Measurements from ENCODE around the gene BRD8.
"Not testable (repeated sequence)": the region's sequence is repeated elsewhere in the genome, so short reads cannot be mapped to it uniquely, and the experiment has no call there.

BRD8 gene

GRCh38 chr5:138160706-138161105 is 17.7 kb downstream of the BRD8 start:
- no peak for DNase-seq

DNA sequence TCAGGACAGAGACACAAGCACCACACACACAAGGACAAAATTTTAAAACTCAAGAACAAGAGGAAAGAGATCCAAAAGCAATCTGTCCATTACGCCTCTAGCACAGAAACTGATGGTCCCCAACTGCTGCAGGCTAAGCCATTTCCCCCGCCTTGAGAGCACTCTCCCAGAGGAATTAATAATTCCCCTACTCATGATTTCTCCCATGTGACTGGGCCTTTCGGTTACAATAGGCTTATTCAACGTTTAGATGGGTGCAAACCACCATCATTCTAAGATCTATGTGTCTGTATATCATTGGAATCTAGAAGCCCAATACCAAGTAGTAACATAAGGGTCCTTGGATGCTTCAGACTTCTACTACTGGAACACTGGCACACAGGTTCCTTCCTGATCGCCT is 18.8 kb downstream of the BRD8 start:
- DNase-seq = no peak

DNA sequence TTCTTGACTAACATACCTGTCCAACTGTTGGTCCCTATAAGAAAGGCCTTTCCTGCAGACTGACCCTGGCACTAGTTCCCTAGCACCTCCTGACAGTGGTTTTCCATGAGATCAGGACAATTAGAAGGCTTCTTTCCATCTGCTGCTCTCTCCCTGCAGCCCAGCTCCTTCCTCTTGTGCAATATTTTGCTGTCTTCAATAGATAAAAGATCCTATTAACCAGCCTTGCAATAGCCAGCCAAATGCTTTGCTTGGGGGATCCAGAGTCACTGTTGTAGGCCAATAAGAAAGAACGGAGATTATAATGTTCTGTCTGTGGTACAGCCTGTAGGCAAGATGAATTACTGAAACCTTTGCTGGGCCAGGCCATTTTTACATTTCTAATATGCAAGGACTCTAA is 20.8 kb downstream of the BRD8 start:
- DNase-seq = no peak

GRCh38 chr5:138155977-138156376 is 22.5 kb downstream of the BRD8 start:
- DNase-seq = not testable (repeated sequence)

DNA sequence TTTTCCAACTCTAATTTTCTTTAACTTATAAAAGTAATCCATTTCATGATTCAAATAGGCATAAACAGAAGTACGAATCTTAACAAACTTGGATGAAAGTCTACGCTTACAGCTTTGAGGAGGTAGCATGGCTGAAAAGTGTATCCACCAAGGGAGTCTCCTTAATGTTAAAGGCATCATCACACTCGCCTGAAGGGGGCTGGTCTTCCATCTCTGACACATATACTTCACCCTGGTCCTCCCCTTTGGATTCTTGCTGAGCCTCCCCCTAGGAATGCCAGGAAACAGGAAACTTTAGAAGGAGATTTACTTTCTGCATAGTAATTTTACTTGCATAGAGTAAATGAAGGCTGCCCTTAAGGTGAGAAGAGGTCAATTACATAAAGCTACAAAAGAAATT is 28.9 kb downstream of the BRD8 start:
- DNase-seq = no peak

DNA sequence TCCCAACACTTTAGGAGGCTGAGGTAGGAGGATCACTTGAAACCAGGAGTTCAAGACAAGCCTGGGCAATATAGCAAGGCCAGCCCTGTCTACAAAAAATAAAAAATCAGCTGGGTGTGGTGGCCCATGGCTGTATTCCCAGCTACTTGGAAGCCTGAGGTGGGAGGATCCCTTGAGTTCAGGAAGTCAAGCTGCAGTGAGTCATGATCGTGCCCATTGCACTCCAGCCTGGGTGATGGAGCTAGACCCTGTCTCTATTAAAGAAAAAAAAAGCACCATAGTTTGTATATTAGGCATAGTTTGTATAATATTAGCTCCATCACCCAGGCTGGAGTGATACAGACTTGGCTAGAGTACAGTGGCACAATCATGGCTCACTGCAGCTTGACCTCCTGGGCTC is 29.6 kb downstream of the BRD8 start:
- DNase-seq = no peak

DNA sequence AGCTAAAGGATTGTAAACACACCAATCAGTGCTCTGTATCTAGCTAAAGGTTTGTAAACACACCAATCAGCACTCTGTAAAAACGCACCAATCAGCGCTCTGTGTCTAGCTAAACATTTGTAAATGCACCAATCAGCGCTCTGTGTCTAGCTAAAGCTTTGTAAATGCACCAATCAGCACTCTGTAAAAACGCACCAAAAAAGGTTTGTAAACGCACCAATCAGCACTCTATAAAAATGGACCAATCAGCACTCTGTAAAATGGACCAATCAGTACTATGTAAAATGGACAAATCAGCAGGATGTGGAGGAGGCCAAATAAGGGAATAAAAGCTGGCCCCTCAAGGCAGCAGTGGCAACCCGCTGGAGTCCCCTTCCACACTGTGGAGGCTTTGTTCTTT is 34.9 kb downstream of the BRD8 start:
- not testable (repeated sequence) for DNase-seq

- no peak for DNase-seq
Observed at GRCh38 chr5:138141734-138142133, 36.7 kb downstream of the BRD8 start.

DNA sequence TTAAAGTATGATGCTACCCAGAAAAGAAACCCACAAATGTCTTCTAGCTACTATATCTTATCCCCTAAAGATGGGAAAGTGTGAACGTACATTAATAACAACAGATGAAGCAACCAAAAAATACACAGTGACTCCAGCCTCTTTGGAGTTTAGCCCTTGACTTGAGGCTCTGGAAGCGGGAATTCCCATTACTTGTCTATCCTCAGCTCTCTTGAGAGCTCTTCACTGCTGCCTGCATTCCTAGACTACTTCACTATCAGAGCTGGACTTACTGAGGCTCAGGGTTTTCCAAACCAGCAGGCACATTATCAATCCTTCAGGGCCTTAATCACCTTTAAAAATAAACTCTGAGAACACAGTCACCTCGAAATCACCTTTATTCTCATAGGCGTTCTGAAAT is 38.2 kb downstream of the BRD8 start:
- DNase-seq = no peak

DNA sequence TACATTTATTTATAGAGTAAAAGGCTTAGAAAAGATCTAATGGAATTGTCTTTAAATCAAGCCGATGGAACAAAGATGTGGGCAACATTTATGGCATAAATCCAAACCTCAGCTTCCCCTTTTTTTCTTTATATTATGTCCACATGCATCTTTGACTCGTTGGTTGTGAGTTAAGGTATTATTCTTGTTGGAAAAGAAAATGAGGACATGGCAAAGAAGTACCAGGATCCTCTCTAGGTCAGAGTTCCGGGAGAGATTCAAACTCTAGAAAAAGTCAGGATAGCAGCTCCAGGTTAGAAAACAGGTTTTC is 38.7 kb downstream of the BRD8 start:
- DNase-seq = no peak

GRCh38 chr5:138138949-138139780 is 39.3 kb downstream of the BRD8 start, which contains the start of gene NME5:
Gene NME5, minus strand, starts transcription at chr5:138139428. Its CDS starts 648 bp downstream, at chr5:138138780.
- DNase-seq = no peak

DNA sequence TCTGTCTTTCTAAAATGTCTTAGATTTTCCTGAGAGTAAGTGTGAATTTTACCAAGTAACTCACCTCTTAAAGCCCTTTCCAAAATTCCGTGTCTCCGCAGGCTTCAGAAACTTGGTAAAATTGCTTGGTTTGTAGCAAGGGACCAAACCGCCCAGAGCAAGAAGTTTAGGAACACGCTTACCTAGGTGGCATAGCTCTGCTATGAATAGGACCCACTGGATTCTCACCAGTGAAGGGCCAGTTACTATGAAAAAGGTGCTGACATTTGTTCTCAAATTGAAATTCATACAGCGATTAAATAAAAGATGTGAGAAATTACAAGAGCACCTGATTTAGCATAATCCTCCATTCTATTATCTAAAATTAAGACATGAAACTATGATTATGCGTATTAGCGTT is 45.9 kb downstream of the BRD8 start:
- DNase-seq = no peak

DNA sequence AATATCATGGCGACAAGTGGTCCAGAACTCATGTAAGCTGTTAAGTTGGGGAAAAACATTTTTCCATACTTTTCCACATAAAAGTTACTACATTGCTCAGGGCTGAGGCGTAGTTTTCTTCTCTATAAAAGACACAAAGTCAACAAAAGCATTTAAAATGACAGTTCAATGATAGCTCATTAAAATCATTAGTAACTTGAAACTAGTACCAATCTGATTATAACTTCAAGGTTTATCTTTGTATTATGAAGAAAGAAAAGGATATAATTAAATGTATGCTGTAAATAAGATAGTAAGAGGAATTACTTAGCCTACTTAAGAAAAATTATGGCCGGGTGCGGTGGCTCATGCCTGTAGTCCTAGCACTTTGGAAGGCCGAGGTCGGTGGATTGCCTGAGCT is 49.1 kb downstream of the BRD8 start:
- DNase-seq = no peak

DNA sequence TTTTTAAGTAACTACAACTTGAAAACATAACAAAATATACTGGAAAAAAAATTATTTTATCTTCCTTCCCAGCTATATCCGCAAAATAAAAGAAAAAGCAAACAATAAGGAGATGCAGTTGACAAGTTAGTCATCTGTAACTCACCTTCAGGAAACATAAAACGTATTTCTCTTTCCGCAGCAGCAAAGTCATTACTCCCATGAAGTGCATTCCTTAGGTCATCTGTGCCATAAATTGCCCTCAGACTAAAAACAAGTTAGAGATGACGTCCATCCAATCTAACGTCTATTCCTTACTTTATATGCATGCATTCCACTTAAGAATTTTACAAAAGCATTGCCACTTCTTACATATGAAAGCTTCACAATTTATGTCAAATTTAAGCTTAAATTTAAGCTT is 50.1 kb downstream of the BRD8 start:
- DNase-seq = no peak

GRCh38 chr5:138115254-138115653 is 63.2 kb downstream of the BRD8 start:
- DNase-seq = no peak

DNA sequence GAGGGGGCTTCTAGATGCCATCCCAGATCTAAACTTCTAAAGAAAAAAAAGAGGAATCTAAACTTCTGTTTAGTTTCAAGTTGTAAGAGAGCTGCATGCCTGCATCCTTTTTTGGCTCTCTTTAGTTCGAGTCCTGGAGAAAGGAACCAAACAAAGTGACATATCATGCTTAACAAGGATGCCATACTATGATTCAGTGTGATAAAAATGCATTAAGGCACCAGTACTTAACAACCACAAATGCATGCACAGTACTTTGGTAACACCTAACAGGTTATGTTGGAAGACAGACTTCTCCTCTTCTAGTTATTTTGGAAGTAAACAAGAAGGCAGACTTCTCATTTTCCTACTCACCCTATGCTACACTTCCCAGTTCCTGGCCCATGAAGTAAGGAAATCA is 66.5 kb downstream of the BRD8 start:
- DNase-seq = no peak

DNA sequence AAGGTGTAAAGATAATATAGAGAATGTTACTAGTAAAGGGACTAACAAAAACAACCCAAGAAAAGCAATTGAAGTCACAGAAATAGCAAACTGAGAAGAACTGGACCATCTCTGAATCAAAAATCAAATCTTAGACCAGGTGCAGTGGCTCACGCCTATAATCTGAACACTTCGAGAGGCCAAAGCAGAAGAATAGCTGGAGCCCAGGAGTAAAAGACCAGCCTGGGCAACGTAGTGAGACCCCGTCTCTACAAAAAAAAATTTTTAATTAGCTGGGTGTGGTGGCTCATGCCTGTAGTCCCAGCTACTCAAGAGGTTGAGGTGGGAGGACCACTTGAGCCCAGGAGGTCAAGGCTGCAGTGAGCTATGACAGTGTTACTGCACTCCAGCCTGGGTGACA is 67.2 kb downstream of the BRD8 start:
- DNase-seq = no peak

GRCh38 chr5:138110266-138110963 is 68.0 kb downstream of the BRD8 start:
- DNase-seq = no peak

DNA sequence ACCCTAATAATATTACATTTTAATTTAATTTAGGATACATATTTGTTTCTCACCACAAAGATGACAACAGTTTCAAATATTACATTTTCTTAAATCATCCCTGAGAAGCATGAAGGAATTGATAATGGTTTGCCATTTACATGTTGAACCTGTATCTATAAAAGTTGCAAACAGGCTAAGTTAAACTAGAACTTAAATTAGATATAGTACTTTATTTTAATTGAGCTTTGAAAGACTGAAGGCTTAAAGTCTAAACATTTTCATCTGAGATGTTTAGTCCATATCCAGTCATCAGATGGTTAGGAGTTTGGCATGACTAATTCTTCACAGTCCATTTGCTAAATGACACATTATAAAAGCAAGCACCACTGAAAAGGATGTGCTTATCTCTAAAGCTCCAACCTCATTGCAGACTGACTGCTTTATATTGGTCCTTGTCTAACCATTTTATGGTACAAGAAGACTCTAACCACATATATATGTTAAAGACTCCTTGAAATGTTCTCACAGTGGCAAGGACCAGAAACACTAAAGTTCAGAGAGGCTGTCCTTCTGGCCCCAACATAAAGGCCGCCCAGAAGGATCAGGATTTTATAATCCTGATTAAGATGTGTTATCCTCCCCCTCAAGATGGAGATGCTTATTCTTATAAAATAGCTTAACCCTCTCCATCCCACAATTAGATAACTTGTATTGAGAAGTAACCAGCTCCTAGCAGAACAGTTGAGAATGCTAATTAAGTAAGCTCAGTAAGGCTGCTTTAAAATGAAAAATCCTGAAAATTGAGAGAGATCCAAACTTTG is 68.8 kb downstream of the BRD8 start:
- no peak for DNase-seq

DNA sequence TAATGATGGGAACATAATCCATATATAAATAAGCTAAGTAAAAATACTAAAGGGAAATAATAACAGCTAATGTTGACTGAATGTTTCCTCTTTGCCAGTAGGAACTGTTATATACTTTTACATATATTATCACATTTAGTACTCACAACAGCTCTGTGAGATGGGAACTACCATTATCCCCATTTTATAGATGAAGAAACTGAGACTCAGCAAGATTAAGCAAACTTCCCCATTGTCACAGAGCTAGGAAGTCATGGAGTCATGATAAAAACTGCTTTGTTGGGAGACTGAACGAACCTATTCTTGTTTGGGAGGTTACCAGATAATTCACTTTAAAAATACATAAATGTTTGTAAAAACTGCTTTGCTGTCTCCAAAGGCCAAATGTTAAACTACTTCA is 71.2 kb downstream of the BRD8 start:
- no peak for DNase-seq

- DNase-seq = no peak
Observed at GRCh38 chr5:138105709-138106108, 72.7 kb downstream of the BRD8 start.

GRCh38 chr5:138103319-138103637 is 75.2 kb downstream of the BRD8 start:
- DNase-seq = no peak

DNA sequence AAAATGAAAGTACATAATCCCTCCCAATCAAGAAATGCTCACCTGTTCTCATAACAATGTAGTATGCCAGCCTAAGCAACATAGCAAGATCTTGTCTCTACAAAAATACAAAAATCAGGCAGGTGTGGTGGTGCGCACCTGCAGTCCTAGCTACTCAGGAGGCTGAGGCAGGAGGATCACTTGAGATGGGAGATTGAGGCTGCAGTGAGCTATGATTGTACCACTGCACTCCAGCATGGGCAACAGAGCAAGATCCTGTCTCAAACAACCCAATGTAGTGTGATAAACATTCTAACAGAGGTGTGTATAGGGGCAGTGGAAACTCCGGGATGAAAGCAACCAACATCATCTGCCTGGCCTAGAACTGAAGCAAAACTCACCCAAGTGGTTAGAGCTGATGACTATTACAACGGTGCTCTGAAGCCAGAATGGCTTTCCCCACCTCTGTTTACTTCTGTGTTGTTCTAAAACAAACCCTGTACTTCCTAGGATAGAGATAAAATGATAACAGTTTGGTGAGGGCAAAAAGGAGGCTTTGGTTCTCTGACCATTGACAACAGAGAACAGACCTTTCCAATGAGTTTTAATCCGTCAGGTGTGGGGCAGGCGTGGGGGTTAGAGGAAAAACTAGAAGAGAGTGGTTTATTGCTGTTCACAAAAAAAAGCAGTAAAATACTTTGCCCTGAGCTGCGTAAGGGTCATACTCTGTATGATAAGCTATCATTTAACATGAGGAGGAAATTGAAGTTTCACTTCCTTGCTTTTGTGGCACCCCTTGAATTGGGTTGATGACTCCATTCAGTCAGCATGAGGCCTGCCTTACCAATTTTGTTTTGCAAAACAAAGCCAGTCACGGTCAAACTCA is 75.7 kb downstream of the BRD8 start:
- no peak for DNase-seq
